HEK293 (cell line): ENCODE data around the gene ITGA11.

Experiments
- EGR2 ChIP-seq: fragments of 450-650 bp; formaldehyde crosslinking; IDR thresholded peaks from 2 replicates; pipeline ENCODE4 v1.5.1; 2016; ENCODE audit warnings: low read depth, missing biosample characterization, missing genetic modification characterization
- HOXA7 ChIP-seq: sonication (generic); formaldehyde crosslinking; IDR thresholded peaks from 2 replicates; pipeline ENCODE4 v1.8.1; 2022; ENCODE audit warnings: missing genetic modification reagents, borderline replicate concordance
- INSM2 ChIP-seq: fragments of 450-650 bp; formaldehyde crosslinking; IDR thresholded peaks from 2 replicates; pipeline ENCODE4 v1.5.1; 2016; ENCODE audit warnings: missing biosample characterization, missing genetic modification characterization
- PATZ1 ChIP-seq: fragments of 450-650 bp; formaldehyde crosslinking; IDR thresholded peaks from 2 replicates; pipeline ENCODE4 v1.5.1; 2016; ENCODE audit warnings: missing biosample characterization, missing genetic modification characterization
- PRDM10 ChIP-seq: fragments of 450-650 bp; formaldehyde crosslinking; IDR thresholded peaks from 2 replicates; pipeline ENCODE4 v1.5.1; 2016; ENCODE audit warnings: missing biosample characterization, missing genetic modification characterization
- RBAK ChIP-seq: fragments of 450-650 bp; formaldehyde crosslinking; IDR thresholded peaks from 2 replicates; pipeline ENCODE4 v1.5.1; 2016; ENCODE audit warnings: missing biosample characterization, missing genetic modification characterization
- SALL2 ChIP-seq: fragments of 450-650 bp; formaldehyde crosslinking; IDR thresholded peaks from 2 replicates; pipeline ENCODE4 v1.5.0; 2017; ENCODE audit warnings: missing biosample characterization, mild to moderate bottlenecking, missing genetic modification characterization, borderline replicate concordance
- ZNF132 ChIP-seq: fragments of 450-650 bp; formaldehyde crosslinking; IDR thresholded peaks from 2 replicates; pipeline ENCODE4 v1.5.1; 2017; ENCODE audit warnings: missing biosample characterization, missing genetic modification characterization, borderline replicate concordance
- ZNF133 ChIP-seq: fragments of 450-650 bp; formaldehyde crosslinking; IDR thresholded peaks from 2 replicates; pipeline ENCODE4 v1.5.1; 2016; ENCODE audit warnings: missing biosample characterization, missing genetic modification characterization
- ZNF146 ChIP-seq: fragments of 450-650 bp; formaldehyde crosslinking; IDR thresholded peaks from 2 replicates; pipeline ENCODE4 v1.5.1; 2016; ENCODE audit warnings: missing biosample characterization, missing genetic modification characterization
- ZNF174 ChIP-seq: fragments of 450-650 bp; formaldehyde crosslinking; IDR thresholded peaks from 2 replicates; pipeline ENCODE4 v1.5.0; 2017; ENCODE audit warnings: missing biosample characterization, mild to moderate bottlenecking, missing genetic modification characterization
- ZNF221 ChIP-seq: fragments of 450-650 bp; formaldehyde crosslinking; IDR thresholded peaks from 2 replicates; pipeline ENCODE4 v1.5.1; 2017; ENCODE audit warnings: missing biosample characterization, missing genetic modification characterization, borderline replicate concordance
- ZNF248 ChIP-seq: fragments of 450-650 bp; formaldehyde crosslinking; IDR thresholded peaks from 2 replicates; pipeline ENCODE4 v1.5.1; 2017; ENCODE audit warnings: missing biosample characterization, missing genetic modification characterization
- ZNF311 ChIP-seq: fragments of 450-650 bp; formaldehyde crosslinking; IDR thresholded peaks from 2 replicates; pipeline ENCODE4 v1.5.1; 2017; ENCODE audit warnings: missing biosample characterization, missing genetic modification characterization, borderline replicate concordance
- ZNF449 ChIP-seq: fragments of 450-650 bp; formaldehyde crosslinking; IDR thresholded peaks from 2 replicates; pipeline ENCODE4 v1.5.1; 2017; ENCODE audit warnings: missing biosample characterization, mild to moderate bottlenecking, missing genetic modification characterization, moderate library complexity
- ZNF596 ChIP-seq: fragments of 450-650 bp; IDR thresholded peaks from 2 replicates; pipeline ENCODE4 v1.5.0; 2018; ENCODE audit warnings: missing biosample characterization, mild to moderate bottlenecking, missing genetic modification characterization, moderate library complexity
- ZNF621 ChIP-seq: fragments of 450-650 bp; formaldehyde crosslinking; IDR thresholded peaks from 2 replicates; pipeline ENCODE4 v1.5.1; 2017; ENCODE audit warnings: missing biosample characterization, missing genetic modification characterization
- ZNF629 ChIP-seq: fragments of 450-650 bp; formaldehyde crosslinking; IDR thresholded peaks from 2 replicates; pipeline ENCODE4 v1.5.1; 2017; ENCODE audit warnings: missing biosample characterization, missing genetic modification characterization
- ZNF654 ChIP-seq: fragments of 450-650 bp; formaldehyde crosslinking; IDR thresholded peaks from 2 replicates; pipeline ENCODE4 v1.5.1; 2016; ENCODE audit warnings: low read depth, missing biosample characterization, missing genetic modification characterization
- ZNF677 ChIP-seq: fragments of 450-650 bp; IDR thresholded peaks from 2 replicates; pipeline ENCODE4 v1.5.0; 2018; ENCODE audit warnings: missing biosample characterization, mild to moderate bottlenecking, missing genetic modification characterization, moderate library complexity
- ZNF768 ChIP-seq: fragments of 450-650 bp; formaldehyde crosslinking; IDR thresholded peaks from 2 replicates; pipeline ENCODE4 v1.5.1; 2018; ENCODE audit warnings: missing biosample characterization, mild to moderate bottlenecking, missing genetic modification characterization
- ZSCAN18 ChIP-seq: fragments of 450-650 bp; formaldehyde crosslinking; IDR thresholded peaks from 2 replicates; pipeline ENCODE4 v1.5.1; 2016; ENCODE audit warnings: missing biosample characterization, missing genetic modification characterization
- TF ChIP-seq, protein P1 (sequence below): fragments of 450-650 bp; formaldehyde crosslinking; IDR thresholded peaks from 2 replicates; pipeline ENCODE4 v1.5.1; 2016; ENCODE audit warnings: missing biosample characterization, missing genetic modification characterization

The ITGA11 gene

GRCh38 chr15:68278595-68279405 lies 153.2 kb downstream of the ITGA11 start (continued):
- TF ChIP-seq ZNF768 (tag by site-specific recombination) (no peak), ZNF677 (no peak), ZNF654 (tag by site-specific recombination) (no peak), ZNF596 (tag by site-specific recombination) (no peak), ZNF449 (tag by site-specific recombination) (no peak), RBAK (tag by site-specific recombination) (no peak), ZNF248 (tag by site-specific recombination) (no peak), EGR2 (tag by site-specific recombination) (peak; percentile 87), PATZ1 (peak; percentile 99), ZNF146 (tag by site-specific recombination) (0 out of 2 replicates have a peak, but pooled peaks have one; percentile 27), PRDM10 (tag by site-specific recombination) (peak; percentile 94), INSM2 (tag by site-specific recombination) (peak; percentile 43; the same call in 1 of the 2 replicates), ZNF132 (tag by site-specific recombination) (no peak), ZNF133 (tag by site-specific recombination) (peak; percentile 56), HOXA7 (CRISPR knock-in tag) (no peak), ZSCAN18 (no peak), ZNF621 (no peak), ZNF311 (tag by site-specific recombination) (no peak), SALL2 (tag by site-specific recombination) (no peak), ZNF221 (tag by site-specific recombination) (no peak), ZNF629 (tag by site-specific recombination) (peak; percentile 77), ZNF174 (tag by site-specific recombination) (no peak)
- TF ChIP-seq, protein P1, sequence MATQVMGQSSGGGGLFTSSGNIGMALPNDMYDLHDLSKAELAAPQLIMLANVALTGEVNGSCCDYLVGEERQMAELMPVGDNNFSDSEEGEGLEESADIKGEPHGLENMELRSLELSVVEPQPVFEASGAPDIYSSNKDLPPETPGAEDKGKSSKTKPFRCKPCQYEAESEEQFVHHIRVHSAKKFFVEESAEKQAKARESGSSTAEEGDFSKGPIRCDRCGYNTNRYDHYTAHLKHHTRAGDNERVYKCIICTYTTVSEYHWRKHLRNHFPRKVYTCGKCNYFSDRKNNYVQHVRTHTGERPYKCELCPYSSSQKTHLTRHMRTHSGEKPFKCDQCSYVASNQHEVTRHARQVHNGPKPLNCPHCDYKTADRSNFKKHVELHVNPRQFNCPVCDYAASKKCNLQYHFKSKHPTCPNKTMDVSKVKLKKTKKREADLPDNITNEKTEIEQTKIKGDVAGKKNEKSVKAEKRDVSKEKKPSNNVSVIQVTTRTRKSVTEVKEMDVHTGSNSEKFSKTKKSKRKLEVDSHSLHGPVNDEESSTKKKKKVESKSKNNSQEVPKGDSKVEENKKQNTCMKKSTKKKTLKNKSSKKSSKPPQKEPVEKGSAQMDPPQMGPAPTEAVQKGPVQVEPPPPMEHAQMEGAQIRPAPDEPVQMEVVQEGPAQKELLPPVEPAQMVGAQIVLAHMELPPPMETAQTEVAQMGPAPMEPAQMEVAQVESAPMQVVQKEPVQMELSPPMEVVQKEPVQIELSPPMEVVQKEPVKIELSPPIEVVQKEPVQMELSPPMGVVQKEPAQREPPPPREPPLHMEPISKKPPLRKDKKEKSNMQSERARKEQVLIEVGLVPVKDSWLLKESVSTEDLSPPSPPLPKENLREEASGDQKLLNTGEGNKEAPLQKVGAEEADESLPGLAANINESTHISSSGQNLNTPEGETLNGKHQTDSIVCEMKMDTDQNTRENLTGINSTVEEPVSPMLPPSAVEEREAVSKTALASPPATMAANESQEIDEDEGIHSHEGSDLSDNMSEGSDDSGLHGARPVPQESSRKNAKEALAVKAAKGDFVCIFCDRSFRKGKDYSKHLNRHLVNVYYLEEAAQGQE (tag by site-specific recombination) = no peak
